Stimulated activated CD4-positive, alpha-beta T cell treated with anti-CD3 and anti-CD28 coated beads, Interleukin-4, amount 100 ng/mL, for 24 hours (primary cell): ENCODE results near the gene DCTN4.

Source experiments
- DNase-seq: peaks from one replicate; pipeline ENCODE4 v3.0.0-alpha.2; 2020

DCTN4 gene

GRCh38 chr5:150731669-150732242 is 27.1 kb downstream of the DCTN4 start:
- no peak for DNase-seq

- no peak for DNase-seq
These were observed 29.0 kb downstream of the DCTN4 start for GRCh38 chr5:150729859-150730258.

- no peak for DNase-seq
These were observed 35.0 kb downstream of the DCTN4 start for GRCh38 chr5:150723845-150724244.

GRCh38 chr5:150710165-150710564 is 48.7 kb downstream of the DCTN4 start:
- DNase-seq, result no peak

GRCh38 chr5:150706776-150707390 is 51.9 kb downstream of the DCTN4 start:
- no peak for DNase-seq

DNA sequence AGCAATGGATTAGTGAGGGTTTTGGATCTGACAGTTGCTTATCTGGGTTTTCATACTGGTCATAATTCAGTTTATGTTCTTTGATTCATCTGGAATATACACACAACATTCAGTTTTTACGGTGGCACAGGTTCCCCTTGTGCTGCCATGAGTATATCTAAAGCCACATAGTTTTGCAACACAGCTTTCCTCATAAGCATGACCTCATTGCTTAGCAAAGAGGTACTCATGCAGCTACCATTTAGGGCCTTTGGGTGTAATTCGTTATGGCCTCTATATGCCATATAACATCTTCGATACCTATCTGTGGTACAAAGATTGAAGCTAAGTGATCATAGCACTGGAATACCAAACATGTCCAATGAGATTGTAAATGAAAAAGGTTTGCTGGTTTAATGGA is 55.1 kb downstream of the DCTN4 start:
- no peak for DNase-seq

- DNase-seq, result peak; percentile 92
These were observed 58.0 kb downstream of the DCTN4 start, which contains the start of gene RBM22 for GRCh38 chr5:150700594-150701377. TSS of gene RBM22 (minus strand) at chr5:150701062. CDS start at chr5:150700985, 77 bp downstream.

DNA sequence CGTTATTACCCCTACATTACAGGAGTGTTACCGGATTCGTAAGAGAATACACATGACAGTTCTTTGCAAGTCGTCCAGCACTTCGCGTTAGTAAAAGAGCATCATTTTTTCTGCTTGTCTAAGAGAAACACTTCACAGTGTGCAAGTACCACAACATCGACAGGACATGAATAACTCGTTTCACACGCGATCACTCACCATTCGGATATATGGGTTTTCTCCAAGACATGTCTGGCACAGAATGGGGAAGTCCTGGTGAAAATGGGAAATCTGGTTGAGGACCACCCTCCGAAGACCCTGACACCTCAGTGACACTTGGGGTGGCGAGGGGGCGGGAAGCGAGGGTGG is 58.6 kb downstream of the DCTN4 start:
- no peak for DNase-seq

- DNase-seq, result no peak
These were observed 64.2 kb downstream of the DCTN4 start for GRCh38 chr5:150694612-150695011.

- no peak for DNase-seq
These were observed 66.5 kb downstream of the DCTN4 start for GRCh38 chr5:150692276-150692675.

GRCh38 chr5:150690760-150691159 is 68.1 kb downstream of the DCTN4 start:
- DNase-seq, result no peak

- no peak for DNase-seq
These were observed 69.7 kb downstream of the DCTN4 start for GRCh38 chr5:150689120-150689519.

GRCh38 chr5:150676578-150676977 is 82.2 kb downstream of the DCTN4 start:
- no peak for DNase-seq

- no peak for DNase-seq
These were observed 83.7 kb downstream of the DCTN4 start for GRCh38 chr5:150675069-150675468.

DNA sequence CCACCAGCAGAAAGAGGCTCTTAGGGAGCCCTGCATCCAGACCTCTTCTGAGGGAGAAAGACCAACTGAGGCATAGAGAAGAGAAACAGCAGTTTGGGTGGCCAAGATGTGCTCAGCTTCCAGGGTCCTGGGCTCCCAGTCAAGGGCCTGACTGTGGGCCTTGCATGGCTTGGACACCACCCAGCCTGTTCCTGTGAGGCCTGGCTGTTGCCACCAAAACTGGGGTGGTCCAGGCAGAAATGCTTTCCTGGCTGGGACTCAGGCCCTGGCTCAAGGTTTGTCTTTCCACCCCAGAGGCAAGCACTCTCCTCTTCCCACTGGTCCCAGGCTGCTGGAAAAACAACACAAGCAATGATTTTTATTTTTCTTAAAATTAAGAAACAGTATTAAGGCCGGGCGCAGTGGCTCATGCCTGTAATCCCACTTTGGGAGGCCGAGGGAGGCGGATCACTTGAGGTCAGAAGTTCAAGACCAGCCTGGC is 84.4 kb downstream of the DCTN4 start:
- DNase-seq, result no peak

DNA sequence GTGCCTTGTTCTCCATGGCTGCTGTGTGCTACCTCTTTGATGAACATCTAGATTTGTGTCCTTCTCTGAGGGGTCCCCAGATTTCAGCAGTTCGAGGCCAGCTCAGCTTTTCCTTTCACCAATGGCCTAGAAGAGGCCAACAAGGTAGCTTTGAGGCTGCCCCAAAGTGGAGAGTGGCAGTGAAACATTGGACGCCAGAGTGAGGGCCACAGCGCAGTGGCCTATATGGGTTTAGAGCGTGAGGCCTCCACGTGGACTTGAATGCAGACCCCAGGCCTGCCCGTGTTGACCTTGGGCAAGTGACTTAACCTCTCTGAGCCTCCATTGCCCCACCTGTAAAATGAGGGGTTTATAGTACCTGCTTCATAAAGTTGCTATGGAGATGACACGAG is 85.9 kb downstream of the DCTN4 start:
- DNase-seq, result no peak

DNA sequence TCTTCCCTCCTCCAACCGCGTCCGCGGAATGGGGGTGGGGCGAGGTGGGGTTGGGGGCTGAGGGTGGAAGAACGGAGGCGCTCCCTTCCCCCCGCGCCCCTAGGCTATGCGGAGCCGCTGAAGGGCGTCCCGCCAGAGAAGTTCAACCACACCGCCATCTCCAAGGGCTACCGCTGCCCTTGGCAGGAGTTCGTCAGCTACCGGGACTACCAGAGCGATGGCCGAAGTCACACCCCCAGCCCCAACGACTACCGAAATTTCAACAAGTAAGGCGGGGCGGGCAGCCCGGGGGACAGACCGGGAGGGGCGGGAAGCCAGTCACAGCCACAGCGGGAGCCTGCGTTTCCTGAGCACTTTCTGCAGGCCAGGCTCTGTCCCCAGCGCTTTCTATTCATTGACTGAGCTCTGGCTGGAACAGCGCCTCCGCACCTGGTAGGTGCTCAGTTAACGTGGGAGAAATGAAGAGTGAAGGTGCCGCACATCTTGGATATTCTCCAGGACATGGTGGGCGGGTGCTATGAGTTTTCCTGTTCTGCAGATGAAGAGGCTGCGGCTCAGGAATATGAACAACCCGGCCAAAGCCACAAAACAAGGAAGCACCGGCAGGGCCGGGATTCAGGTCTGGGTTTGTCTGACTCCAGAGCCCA is 86.5 kb downstream of the DCTN4 start:
- peak; percentile 17 for DNase-seq

DNA sequence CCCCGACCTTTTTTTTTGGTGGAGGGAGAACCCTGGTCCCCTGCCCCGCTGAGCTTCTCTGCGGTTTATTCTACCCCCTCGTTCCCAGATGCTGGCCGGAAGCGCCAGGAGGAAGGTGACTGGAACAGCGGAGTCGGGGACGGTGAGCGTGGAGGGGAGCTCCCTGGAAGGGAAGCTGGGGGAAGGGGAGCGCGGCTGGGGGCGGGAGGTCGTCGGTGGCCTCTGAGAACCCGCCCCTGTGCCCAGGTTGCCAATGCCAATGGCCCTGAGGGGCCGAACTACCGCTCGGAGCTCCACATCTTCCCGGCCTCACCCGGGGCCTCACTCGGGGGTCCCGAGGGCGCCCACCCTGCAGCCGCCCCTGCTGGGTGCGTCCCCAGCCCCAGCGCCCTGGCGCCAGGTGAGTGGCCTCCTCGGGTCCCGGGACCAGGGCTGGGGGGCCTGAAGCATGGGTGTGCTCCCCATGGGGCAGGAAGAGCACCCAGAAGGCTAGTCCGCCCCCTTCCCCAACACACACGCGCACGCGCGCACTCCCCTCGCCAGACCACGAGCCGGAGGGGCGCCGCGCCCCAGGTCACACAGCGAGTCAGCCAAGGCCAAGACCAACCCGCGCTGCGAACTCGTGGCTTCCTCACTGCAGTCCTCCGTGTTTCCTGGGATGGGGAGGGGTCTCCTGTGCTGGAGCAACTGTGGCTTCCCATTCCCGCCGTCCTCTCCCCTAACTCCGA is 87.1 kb downstream of the DCTN4 start:
- DNase-seq, result no peak

- DNase-seq, result no peak
These were observed 87.9 kb downstream of the DCTN4 start for GRCh38 chr5:150670948-150671310.

- no peak for DNase-seq
These were observed 88.4 kb downstream of the DCTN4 start for GRCh38 chr5:150670275-150670947.

GRCh38 chr5:150665044-150665443 is 93.8 kb downstream of the DCTN4 start:
- no peak for DNase-seq

DNA sequence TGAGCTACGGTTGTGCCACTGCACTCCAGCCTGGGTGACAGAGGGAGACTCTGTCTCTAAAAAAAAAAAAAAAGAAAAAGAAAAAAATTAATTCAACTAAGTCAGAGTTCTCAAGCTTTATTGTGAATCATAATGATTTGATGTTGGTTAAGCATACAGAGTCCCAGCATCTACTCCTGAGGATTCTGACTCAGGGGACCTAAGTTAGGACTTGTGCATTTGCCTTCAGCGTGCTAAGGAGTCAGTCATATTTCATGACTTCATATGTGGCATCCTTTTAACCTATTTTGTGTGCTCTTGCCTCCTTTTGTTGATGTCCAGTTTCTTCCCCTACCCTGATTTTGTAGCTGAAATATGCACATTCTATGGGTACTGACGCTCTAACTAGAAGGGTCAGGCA is 94.9 kb downstream of the DCTN4 start:
- no peak for DNase-seq
